Lower leg skin (tissue), 3 donors: ENCODE data around the gene DNAH7.

Experiments
- POLR2A ChIP-seq, 2 donors: fragments of 450-650 bp; IDR thresholded peaks; one replicate each; pipeline ENCODE4 v1.6.1; 2016 to 2017; ENCODE audit warnings: antibody characterized with exemption in 2 of 2, mild to moderate bottlenecking in 1 of 2, moderate library complexity in 1 of 2
- TF ChIP-seq, protein P1 (sequence below), 3 donors: fragments of 450-650 bp; IDR thresholded peaks; one replicate each; pipeline ENCODE4 v1.5.1; 2016; ENCODE audit warnings: antibody characterized with exemption in 3 of 3, mild to moderate bottlenecking in 3 of 3, moderate library complexity in 2 of 3

GRCh38 chr2:195902857-195903256 lies 165.8 kb downstream of the DNAH7 start:
- TF ChIP-seq, protein P1, sequence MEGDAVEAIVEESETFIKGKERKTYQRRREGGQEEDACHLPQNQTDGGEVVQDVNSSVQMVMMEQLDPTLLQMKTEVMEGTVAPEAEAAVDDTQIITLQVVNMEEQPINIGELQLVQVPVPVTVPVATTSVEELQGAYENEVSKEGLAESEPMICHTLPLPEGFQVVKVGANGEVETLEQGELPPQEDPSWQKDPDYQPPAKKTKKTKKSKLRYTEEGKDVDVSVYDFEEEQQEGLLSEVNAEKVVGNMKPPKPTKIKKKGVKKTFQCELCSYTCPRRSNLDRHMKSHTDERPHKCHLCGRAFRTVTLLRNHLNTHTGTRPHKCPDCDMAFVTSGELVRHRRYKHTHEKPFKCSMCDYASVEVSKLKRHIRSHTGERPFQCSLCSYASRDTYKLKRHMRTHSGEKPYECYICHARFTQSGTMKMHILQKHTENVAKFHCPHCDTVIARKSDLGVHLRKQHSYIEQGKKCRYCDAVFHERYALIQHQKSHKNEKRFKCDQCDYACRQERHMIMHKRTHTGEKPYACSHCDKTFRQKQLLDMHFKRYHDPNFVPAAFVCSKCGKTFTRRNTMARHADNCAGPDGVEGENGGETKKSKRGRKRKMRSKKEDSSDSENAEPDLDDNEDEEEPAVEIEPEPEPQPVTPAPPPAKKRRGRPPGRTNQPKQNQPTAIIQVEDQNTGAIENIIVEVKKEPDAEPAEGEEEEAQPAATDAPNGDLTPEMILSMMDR (IDR thresholded peaks at IDR 0.05): no peak
- TF ChIP-seq POLR2A (IDR thresholded peaks at IDR 0.05): no peak
